Osteocyte (in vitro differentiated cells): Measurements from ENCODE around the gene DHX34. TPM values are rescaled to one million over a fixed set of nuclear protein-coding genes. Genes with fewer than 3 reads are reported as not detected.
"Not testable (repeated sequence)": the region's sequence is repeated elsewhere in the genome, so short reads cannot be mapped to it uniquely, and the experiment has no call there.

Experiments used
- DNase-seq: peaks from one replicate; pipeline ENCODE4 v3.0.0; 2021; ENCODE audit warnings: mixed read lengths; ENCODE audit not compliant: unreplicated experiment; ENCODE audit errors: extremely low spot score
- H3K27ac Mint-ChIP-seq: one replicate; pipeline ENCODE4 v1.8.0; 2021; ENCODE audit warnings: mild to moderate bottlenecking, mixed read lengths; ENCODE audit not compliant: unreplicated experiment
- H3K27me3 Mint-ChIP-seq: one replicate; pipeline ENCODE4 v1.8.0; 2021; ENCODE audit warnings: mixed read lengths; ENCODE audit not compliant: unreplicated experiment
- H3K36me3 Mint-ChIP-seq: one replicate; pipeline ENCODE4 v1.8.0; 2021; ENCODE audit warnings: mixed read lengths; ENCODE audit not compliant: unreplicated experiment
- H3K4me1 Mint-ChIP-seq: one replicate; pipeline ENCODE4 v1.8.0; 2021; ENCODE audit warnings: mixed read lengths; ENCODE audit not compliant: unreplicated experiment
- H3K4me3 Mint-ChIP-seq: one replicate; pipeline ENCODE4 v1.8.0; 2021; ENCODE audit warnings: mild to moderate bottlenecking, moderate library complexity, mixed read lengths; ENCODE audit not compliant: unreplicated experiment
- H3K9me3 Mint-ChIP-seq: one replicate; pipeline ENCODE4 v1.8.0; 2021; ENCODE audit warnings: mixed read lengths; ENCODE audit not compliant: unreplicated experiment
- total RNA-seq: library from RNA; stranded (reverse); gene quantifications from 2 replicates; pipeline ENCODE4 v1.2.1, GENCODE V29; 2021
- TF ChIP-seq, protein P1 (sequence below): fragments of 200-600 bp; sonication (generic); IDR thresholded peaks from 2 replicates; pipeline ENCODE4 v1.5.0; 2021; ENCODE audit warnings: antibody characterized with exemption, mild to moderate bottlenecking, moderate library complexity

Gene DHX34
- total RNA-seq, 1 donor from 2014 or later: 17.5 TPM

DNA sequence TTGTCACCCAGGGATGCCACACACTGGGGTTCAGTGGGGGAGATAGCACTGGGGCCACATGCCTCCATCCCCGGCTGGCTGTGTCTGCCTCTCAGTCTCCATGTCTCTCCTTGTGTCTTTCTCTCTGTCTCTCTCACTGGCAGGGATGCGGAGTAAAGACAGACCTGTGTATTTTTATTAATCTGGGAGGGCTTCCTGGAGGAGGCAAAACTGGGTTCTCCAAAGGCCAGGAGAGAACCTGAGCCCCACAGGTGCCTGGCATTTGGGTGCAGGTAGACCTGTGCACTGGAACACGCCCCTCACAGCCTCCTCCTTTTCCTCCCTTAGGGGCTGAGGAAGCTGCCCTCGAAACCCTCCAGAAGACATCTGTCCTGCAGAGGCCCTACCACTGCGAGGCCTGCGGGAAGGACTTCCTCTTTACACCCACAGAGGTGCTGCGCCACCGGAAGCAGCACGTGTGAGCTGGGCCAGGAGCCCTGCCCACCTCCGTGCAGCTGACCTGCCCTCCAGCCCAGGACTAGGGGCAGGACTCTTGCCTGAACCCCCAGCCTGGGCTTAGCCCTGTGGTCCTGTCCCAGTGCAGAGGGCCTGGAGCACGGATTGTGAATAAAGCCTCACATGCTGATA is 32.7 kb downstream of the DHX34 start:
- Mint-ChIP-seq H3K27ac (no peak overlapping the region), H3K36me3 (peaks cover 20% of the 10 kb centered on the region), H3K9me3 (no peaks in the 10 kb centered on the region), H3K27me3 (no peaks in the 10 kb centered on the region), H3K4me1 (no peaks in the 10 kb centered on the region), H3K4me3 (no peak overlapping the region)
- TF ChIP-seq, protein P1, sequence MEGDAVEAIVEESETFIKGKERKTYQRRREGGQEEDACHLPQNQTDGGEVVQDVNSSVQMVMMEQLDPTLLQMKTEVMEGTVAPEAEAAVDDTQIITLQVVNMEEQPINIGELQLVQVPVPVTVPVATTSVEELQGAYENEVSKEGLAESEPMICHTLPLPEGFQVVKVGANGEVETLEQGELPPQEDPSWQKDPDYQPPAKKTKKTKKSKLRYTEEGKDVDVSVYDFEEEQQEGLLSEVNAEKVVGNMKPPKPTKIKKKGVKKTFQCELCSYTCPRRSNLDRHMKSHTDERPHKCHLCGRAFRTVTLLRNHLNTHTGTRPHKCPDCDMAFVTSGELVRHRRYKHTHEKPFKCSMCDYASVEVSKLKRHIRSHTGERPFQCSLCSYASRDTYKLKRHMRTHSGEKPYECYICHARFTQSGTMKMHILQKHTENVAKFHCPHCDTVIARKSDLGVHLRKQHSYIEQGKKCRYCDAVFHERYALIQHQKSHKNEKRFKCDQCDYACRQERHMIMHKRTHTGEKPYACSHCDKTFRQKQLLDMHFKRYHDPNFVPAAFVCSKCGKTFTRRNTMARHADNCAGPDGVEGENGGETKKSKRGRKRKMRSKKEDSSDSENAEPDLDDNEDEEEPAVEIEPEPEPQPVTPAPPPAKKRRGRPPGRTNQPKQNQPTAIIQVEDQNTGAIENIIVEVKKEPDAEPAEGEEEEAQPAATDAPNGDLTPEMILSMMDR: no peak
- no peak for DNase-seq

DNA sequence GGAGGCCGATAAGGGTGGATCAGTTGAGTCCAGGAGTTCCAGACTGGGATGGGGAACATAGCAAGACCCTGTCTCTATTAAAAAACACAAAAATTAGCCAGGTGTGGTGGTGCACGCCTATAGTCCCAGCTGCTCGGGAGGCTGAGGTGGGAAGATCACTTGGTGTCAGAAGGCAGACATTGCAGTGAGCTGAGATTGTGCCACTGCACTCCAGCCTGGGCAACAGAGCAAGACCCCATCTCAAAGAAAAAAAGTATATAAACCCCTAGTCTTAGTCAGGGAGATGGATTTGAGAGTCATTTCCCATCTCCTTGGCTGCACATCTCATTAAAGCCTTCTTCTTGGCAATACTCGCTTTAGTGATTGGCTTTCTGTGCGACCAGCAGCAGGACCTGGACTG is 34.8 kb downstream of the DHX34 start:
- not testable (repeated sequence) for DNase-seq, H3K9me3 Mint-ChIP-seq, H3K4me3 Mint-ChIP-seq, H3K27ac Mint-ChIP-seq, H3K27me3 Mint-ChIP-seq, H3K4me1 Mint-ChIP-seq
- peaks cover 17% of the 10 kb centered on the region for H3K36me3 Mint-ChIP-seq

DNA sequence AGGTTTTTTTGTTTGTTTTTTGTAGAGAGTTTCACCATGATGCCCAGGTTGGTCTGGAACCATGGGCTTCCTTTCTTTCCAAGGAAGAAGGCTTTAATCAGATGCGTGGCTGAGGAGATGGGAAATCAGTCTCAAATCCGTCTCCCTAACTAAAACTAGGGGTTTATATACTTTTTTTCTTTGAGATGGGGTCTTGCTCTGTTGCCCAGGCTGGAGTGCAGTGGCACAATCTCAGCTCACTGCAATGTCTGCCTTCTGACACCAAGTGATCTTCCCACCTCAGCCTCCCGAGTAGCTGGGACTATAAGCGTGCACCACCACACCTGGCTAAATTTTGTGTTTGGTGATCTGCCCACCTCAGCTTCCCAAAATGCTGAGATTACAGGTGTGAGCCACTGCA is 35.4 kb downstream of the DHX34 start:
- not testable (repeated sequence) for H3K27ac Mint-ChIP-seq, H3K4me3 Mint-ChIP-seq, H3K4me1 Mint-ChIP-seq, H3K9me3 Mint-ChIP-seq, DNase-seq, H3K27me3 Mint-ChIP-seq
- H3K36me3 Mint-ChIP-seq: peaks cover 17% of the 10 kb centered on the region

DNA sequence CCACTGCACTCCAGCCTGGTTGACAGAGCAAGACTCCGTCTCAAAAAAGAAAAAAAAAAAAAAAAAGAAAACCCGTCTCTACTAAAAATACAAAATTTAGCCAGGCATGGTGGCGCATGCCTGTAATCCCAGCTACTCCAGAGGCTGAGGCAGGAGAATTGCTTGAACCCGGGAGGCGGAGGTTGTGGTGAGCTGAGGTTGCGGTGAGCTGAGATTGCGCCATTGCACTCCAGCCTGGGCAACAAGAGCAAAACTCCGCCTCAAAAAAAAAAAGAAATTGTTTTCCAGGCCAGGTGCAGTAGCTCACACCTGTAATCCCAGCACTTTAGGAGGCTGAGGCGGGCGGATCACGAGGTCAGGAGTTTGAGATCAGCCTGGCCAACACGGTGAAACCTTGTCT is 37.5 kb downstream of the DHX34 start:
- H3K4me1 Mint-ChIP-seq, H3K9me3 Mint-ChIP-seq, H3K4me3 Mint-ChIP-seq, H3K27ac Mint-ChIP-seq, H3K27me3 Mint-ChIP-seq, DNase-seq, H3K36me3 Mint-ChIP-seq: not testable (repeated sequence)

DNA sequence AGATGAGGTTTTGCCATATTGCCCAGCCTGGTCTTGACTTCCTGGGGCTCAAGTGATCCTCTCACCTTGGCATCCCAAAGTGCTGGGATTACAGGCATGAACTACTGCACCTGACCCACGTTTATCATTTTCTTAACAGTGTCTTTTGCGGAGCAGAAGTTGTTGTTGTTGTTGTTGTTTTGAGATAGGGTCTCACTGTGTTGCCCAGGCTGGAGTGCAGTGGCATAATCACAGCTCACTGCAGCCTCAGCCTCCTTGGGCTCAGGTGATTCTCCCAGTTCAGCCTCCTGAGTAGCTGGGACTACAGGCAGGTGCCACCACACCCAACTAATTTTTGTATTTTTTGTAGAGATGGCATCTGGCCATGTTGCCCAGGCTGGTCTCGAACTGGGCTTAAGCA is 38.5 kb downstream of the DHX34 start:
- not testable (repeated sequence) for H3K4me3 Mint-ChIP-seq, H3K27me3 Mint-ChIP-seq, H3K9me3 Mint-ChIP-seq, H3K27ac Mint-ChIP-seq, H3K4me1 Mint-ChIP-seq, H3K36me3 Mint-ChIP-seq, DNase-seq

DNA sequence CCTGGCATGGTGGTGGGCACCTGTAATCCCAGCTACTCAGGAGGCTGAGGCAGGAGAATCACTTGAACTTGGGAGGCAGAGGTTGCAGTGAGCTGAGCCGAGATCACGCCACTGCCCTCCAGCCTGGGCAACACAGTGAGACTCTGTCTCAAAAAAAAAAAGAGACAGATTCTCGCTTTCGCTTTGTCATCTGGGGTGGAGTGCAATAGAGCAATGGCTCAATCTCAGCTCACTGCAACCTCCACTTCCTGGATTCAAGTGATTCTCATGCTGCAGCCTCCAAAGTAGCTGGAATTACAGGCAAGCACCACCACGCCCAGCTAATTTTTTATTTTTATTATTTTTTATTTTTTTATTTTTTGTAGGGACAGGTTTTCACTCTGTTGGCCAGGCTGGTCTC is 39.6 kb downstream of the DHX34 start:
- not testable (repeated sequence) for H3K27me3 Mint-ChIP-seq, H3K4me3 Mint-ChIP-seq, H3K4me1 Mint-ChIP-seq

DNA sequence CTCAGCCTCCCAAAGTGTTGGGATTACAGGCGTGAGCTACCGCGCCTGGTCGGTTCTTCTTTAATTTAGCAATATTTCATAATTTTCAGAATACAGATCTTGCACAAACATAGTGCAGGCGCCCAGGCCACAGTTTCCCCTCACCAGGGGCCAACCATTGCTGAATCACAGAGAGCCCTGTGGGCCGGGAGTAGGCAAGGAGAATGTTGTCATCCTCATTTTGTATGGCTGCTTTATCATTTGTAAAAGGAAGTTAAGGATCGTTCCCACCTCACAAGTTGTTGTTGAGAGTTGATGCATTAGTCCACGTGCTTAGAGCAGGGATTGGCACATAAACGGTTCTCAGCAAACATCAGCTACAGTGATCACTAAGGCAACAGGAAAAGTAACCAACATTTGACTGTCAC is 40.0 kb downstream of the DHX34 start:
- peaks cover 6% of the 10 kb centered on the region for H3K27me3 Mint-ChIP-seq
- no peak overlapping the region for H3K4me3 Mint-ChIP-seq
- TF ChIP-seq, protein P1: no peak
- no peaks in the 10 kb centered on the region for H3K36me3 Mint-ChIP-seq
- no peak overlapping the region for H3K27ac Mint-ChIP-seq
- DNase-seq: no peak
- no peaks in the 10 kb centered on the region for H3K9me3 Mint-ChIP-seq
- H3K4me1 Mint-ChIP-seq: peaks cover 4% of the 10 kb centered on the region

More for the DNA sequence above, 39.6 kb downstream of the DHX34 start:
- not testable (repeated sequence) for H3K9me3 Mint-ChIP-seq, DNase-seq, H3K36me3 Mint-ChIP-seq, H3K27ac Mint-ChIP-seq
